WTC11 (cell line): Measurements from ENCODE around the gene SPAG4. TPM values are rescaled to one million over a fixed set of nuclear protein-coding genes. Genes with fewer than 3 reads are reported as not detected.

ENCODE experiments used
- ATAC-seq: fragments of 200-7000 bp; cut with Tn5 transposase; 2 replicates; pipeline ENCODE4 v1.10.0; 2021; ENCODE audit warnings: mild to moderate bottlenecking, moderate library complexity
- CTCF ChIA-PET: fragments of 300-600 bp; sonication (Branson Sonifier 250); formaldehyde crosslinking; loops from one replicate; lab custom pipeline; 2021; ENCODE audit warnings: antibody characterized with exemption; lab: Charles Lee
- POLR2A ChIA-PET: fragments of 350-600 bp; sonication (Branson Sonifier 250); formaldehyde crosslinking; loops from one replicate; lab custom pipeline; 2021; ENCODE audit warnings: antibody characterized with exemption; lab: Charles Lee
- DNase-seq: peaks from one replicate; pipeline ENCODE4 v3.0.0; 2021; ENCODE audit warnings: low spot score
- H3K27ac Mint-ChIP-seq: 2 replicates; pipeline ENCODE4 v1.8.0; 2021; ENCODE audit warnings: mixed read lengths
- H3K27me3 Mint-ChIP-seq: 2 replicates; pipeline ENCODE4 v1.8.0; 2021; ENCODE audit warnings: low read depth, mild to moderate bottlenecking, moderate library complexity, mixed read lengths
- H3K36me3 Mint-ChIP-seq: 2 replicates; pipeline ENCODE4 v1.8.0; 2021; ENCODE audit warnings: mixed read lengths
- H3K4me1 Mint-ChIP-seq: 2 replicates; pipeline ENCODE4 v1.8.0; 2022; ENCODE audit warnings: mixed read lengths
- H3K4me3 Mint-ChIP-seq: 2 replicates; pipeline ENCODE4 v1.8.0; 2021; ENCODE audit warnings: mild to moderate bottlenecking, moderate library complexity, mixed read lengths
- H3K9me3 Mint-ChIP-seq: 2 replicates; pipeline ENCODE4 v1.8.0; 2021; ENCODE audit warnings: mixed read lengths
- FOXK1 ChIP-seq: sonication (generic); formaldehyde crosslinking; IDR thresholded peaks from 2 replicates; pipeline ENCODE4 v1.8.0; 2022; ENCODE audit warnings: mild to moderate bottlenecking, moderate library complexity, missing genetic modification reagents
- NR3C1 ChIP-seq: sonication (generic); formaldehyde crosslinking; conservative IDR thresholded peaks from 2 replicates; pipeline ENCODE4 v1.8.1; 2023; ENCODE audit warnings: low read depth, mild to moderate bottlenecking, missing genetic modification reagents
- total RNA-seq: library from RNA; stranded (reverse); gene quantifications from 3 replicates; pipeline ENCODE4 v1.2.3, GENCODE V29; 2021

The SPAG4 gene
- total RNA-seq, 1 experiment from 2014 or later: 3.5 TPM

DNA sequence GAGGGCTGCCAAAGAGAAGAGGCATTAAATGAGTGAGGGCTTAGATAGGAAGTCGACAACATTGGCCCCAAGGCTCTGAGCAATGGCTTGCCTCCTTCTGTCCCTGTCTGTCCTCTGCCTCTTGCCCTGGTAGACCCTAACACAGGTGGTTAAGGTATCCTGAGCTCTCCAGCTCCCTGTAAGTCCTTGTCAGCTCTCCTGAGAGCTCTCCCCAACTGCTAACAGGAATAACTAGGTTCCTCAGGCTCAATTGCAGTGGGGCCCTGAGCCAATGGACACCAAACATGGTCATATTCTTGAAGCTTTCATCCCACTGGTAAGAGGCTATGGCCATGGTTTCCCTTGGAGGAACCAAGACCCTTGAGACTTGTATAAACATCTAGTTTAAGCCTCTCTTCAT lies 54.1 kb downstream of the SPAG4 start:
- 0 out of 2 replicates have a peak, but pooled peaks cover 3% of the 10 kb centered on the region for H3K4me1 Mint-ChIP-seq
- ChIA-PET POLR2A (no interaction called here), CTCF (no interaction called here)
- ATAC-seq (no peak), DNase-seq (no peak)
- no peak for TF ChIP-seq FOXK1 (CRISPR knock-in tag)
- no peak for TF ChIP-seq NR3C1 (CRISPR knock-in tag)
- H3K27ac Mint-ChIP-seq: no peak overlapping the region
- H3K9me3 Mint-ChIP-seq: no peaks in the 10 kb centered on the region
- no peak overlapping the region for H3K4me3 Mint-ChIP-seq
- no peaks in the 10 kb centered on the region for H3K27me3 Mint-ChIP-seq
- peaks cover 30% of the 10 kb centered on the region for H3K36me3 Mint-ChIP-seq

Other genes starting within 250 kb of the SPAG4 start
- 73.5 to 76.8 TPM (median 75.9 TPM) in 3 replicates for gene UQCC1, start 203.9 kb upstream of the SPAG4 start, total RNA-seq
- gene GDF5, start 177.6 kb upstream of the SPAG4 start, total RNA-seq: 0.07 TPM in 1 of 3 replicates, not detected in the others
- 63.1 to 66.9 TPM (median 65.8 TPM) in 3 replicates for gene CEP250, start 160.2 kb upstream of the SPAG4 start, total RNA-seq
- gene C20orf173, start 86.2 kb upstream of the SPAG4 start, total RNA-seq: not detected in 3 replicates
- gene ERGIC3, start 73.8 kb upstream of the SPAG4 start, total RNA-seq: 168 to 181 TPM (median 179 TPM) in 3 replicates
- gene CPNE1, start 49.1 kb downstream of the SPAG4 start, total RNA-seq: 287 to 312 TPM (median 299 TPM) in 3 replicates
- gene RBM12, start 49.1 kb downstream of the SPAG4 start, total RNA-seq: 125 to 163 TPM (median 160 TPM) in 3 replicates
- gene NFS1, start 83.5 kb downstream of the SPAG4 start, total RNA-seq: 36.1 to 39.8 TPM (median 36.8 TPM) in 3 replicates
- 213 to 249 TPM (median 245 TPM) in 3 replicates for gene ROMO1, start 83.6 kb downstream of the SPAG4 start, total RNA-seq
- 221 to 231 TPM (median 223 TPM) in 3 replicates for gene RBM39, start 126.4 kb downstream of the SPAG4 start, total RNA-seq
- gene PHF20, start 156.2 kb downstream of the SPAG4 start, total RNA-seq: 65.8 to 70.0 TPM (median 66.8 TPM) in 3 replicates